HEK293 (cell line): ENCODE results near the gene FMN1.

Experiments used
- CTCF ChIP-seq: fragments of 450-650 bp; formaldehyde crosslinking; IDR thresholded peaks from 2 replicates; pipeline ENCODE4 v1.5.1; 2016; ENCODE audit warnings: missing biosample characterization, missing genetic modification characterization
- MYNN ChIP-seq: fragments of 450-650 bp; formaldehyde crosslinking; IDR thresholded peaks from 2 replicates; pipeline ENCODE4 v1.5.1; 2016; ENCODE audit warnings: missing biosample characterization, missing genetic modification characterization, borderline replicate concordance
- SP2 ChIP-seq: fragments of 450-650 bp; formaldehyde crosslinking; IDR thresholded peaks from 2 replicates; pipeline ENCODE4 v1.5.1; 2016; ENCODE audit warnings: missing biosample characterization, missing genetic modification characterization
- ZEB2 ChIP-seq: fragments of 450-650 bp; formaldehyde crosslinking; IDR thresholded peaks from 2 replicates; pipeline ENCODE4 v1.5.1; 2016; ENCODE audit warnings: missing biosample characterization, missing genetic modification characterization
- ZNF292 ChIP-seq: fragments of 450-650 bp; formaldehyde crosslinking; IDR thresholded peaks from 2 replicates; pipeline ENCODE4 v1.5.1; 2016; ENCODE audit warnings: low read depth, missing biosample characterization, missing genetic modification characterization, borderline replicate concordance
- TF ChIP-seq, protein P1 (sequence below): fragments of 450-650 bp; formaldehyde crosslinking; IDR thresholded peaks from 2 replicates; pipeline ENCODE4 v1.5.1; 2016; ENCODE audit warnings: missing biosample characterization, missing genetic modification characterization
- TF ChIP-seq, protein P2 (sequence below): fragments of 450-650 bp; formaldehyde crosslinking; IDR thresholded peaks from 2 replicates; pipeline ENCODE4 v1.5.1; 2016; ENCODE audit warnings: missing biosample characterization, missing genetic modification characterization, borderline replicate concordance

DNA sequence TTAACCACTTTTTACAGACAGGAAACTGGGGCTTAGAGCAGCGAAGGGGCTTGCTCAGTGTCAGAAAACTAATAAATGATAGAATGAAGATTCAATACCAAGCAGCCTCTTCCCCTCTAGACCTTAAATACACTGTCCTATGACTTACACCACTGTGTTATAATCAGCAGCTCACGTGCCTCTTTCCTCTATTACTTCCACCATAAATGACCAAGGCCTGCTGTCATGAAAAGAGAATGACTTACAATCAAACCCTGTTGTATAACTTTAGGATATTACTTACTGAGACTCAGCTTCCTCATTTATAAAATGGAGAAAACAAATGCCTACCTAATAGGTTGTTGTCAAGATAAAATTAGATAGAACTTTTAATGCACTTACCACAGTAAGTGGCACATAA is 11.6 kb downstream of the FMN1 start:
- TF ChIP-seq, protein P1, sequence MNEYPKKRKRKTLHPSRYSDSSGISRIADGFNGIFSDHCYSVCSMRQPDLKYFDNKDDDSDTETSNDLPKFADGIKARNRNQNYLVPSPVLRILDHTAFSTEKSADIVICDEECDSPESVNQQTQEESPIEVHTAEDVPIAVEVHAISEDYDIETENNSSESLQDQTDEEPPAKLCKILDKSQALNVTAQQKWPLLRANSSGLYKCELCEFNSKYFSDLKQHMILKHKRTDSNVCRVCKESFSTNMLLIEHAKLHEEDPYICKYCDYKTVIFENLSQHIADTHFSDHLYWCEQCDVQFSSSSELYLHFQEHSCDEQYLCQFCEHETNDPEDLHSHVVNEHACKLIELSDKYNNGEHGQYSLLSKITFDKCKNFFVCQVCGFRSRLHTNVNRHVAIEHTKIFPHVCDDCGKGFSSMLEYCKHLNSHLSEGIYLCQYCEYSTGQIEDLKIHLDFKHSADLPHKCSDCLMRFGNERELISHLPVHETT (tag by site-specific recombination): no peak
- TF ChIP-seq CTCF (tag by site-specific recombination) (no peak), ZEB2 (tag by site-specific recombination) (no peak), MYNN (tag by site-specific recombination) (no peak), SP2 (no peak), ZNF292 (tag by site-specific recombination) (no peak)
- TF ChIP-seq, protein P2, sequence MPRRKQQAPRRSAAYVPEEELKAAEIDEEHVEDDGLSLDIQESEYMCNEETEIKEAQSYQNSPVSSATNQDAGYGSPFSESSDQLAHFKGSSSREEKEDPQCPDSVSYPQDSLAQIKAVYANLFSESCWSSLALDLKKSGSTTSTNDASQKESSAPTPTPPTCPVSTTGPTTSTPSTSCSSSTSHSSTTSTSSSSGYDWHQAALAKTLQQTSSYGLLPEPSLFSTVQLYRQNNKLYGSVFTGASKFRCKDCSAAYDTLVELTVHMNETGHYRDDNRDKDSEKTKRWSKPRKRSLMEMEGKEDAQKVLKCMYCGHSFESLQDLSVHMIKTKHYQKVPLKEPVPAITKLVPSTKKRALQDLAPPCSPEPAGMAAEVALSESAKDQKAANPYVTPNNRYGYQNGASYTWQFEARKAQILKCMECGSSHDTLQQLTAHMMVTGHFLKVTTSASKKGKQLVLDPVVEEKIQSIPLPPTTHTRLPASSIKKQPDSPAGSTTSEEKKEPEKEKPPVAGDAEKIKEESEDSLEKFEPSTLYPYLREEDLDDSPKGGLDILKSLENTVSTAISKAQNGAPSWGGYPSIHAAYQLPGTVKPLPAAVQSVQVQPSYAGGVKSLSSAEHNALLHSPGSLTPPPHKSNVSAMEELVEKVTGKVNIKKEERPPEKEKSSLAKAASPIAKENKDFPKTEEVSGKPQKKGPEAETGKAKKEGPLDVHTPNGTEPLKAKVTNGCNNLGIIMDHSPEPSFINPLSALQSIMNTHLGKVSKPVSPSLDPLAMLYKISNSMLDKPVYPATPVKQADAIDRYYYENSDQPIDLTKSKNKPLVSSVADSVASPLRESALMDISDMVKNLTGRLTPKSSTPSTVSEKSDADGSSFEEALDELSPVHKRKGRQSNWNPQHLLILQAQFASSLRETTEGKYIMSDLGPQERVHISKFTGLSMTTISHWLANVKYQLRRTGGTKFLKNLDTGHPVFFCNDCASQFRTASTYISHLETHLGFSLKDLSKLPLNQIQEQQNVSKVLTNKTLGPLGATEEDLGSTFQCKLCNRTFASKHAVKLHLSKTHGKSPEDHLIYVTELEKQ: no peak
